ENCODE results near the gene PAPPA. TPM values are rescaled to one million over a fixed set of nuclear protein-coding genes. Genes with fewer than 3 reads are reported as not detected.

PAPPA gene
- total and polyA plus RNA-seq, 8 donors: 0.45 to 11.7 (median 1.9) TPM

DNA sequence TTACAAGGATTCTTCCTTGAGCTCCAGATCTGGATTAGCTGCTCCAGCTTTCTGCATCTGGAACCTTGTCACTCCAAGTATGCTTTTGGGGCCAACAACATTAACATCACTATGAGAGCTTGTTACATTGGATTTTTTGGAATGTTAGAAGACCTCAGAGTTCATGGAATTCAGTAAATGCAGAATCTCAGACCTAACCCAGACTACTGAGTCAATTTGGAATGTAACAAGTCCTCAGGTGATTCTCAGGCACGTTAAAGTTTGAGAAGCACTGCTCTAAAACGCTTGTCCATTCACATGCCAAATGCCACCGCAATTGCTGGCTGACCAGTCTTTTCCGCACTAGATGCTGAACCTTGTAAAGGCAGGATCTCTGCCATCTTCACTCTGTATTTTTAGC lies 282.1 kb downstream of the PAPPA start:
- Histone ChIP-seq H3K36me3 (peaks cover 0 to 8% (median 5%) of the 10 kb centered on the region in 4 donors), H3K27me3 (no peaks in the 10 kb centered on the region), H3K27ac (no peak overlapping the region), H3K4me1 (no peaks in the 10 kb centered on the region), H3K4me3 (no peak overlapping the region), H3K9me3 (no peaks in the 10 kb centered on the region)
- intact Hi-C loops (cut with DNase I; ENCODE audit: low total_unique reads): no loop called here
- no peak for DNase-seq
- 54 to 65% (median 58%) methylated on average over 4 of the region's 4 CpGs for WGBS, 5 donors
- TF ChIP-seq, protein P1, sequence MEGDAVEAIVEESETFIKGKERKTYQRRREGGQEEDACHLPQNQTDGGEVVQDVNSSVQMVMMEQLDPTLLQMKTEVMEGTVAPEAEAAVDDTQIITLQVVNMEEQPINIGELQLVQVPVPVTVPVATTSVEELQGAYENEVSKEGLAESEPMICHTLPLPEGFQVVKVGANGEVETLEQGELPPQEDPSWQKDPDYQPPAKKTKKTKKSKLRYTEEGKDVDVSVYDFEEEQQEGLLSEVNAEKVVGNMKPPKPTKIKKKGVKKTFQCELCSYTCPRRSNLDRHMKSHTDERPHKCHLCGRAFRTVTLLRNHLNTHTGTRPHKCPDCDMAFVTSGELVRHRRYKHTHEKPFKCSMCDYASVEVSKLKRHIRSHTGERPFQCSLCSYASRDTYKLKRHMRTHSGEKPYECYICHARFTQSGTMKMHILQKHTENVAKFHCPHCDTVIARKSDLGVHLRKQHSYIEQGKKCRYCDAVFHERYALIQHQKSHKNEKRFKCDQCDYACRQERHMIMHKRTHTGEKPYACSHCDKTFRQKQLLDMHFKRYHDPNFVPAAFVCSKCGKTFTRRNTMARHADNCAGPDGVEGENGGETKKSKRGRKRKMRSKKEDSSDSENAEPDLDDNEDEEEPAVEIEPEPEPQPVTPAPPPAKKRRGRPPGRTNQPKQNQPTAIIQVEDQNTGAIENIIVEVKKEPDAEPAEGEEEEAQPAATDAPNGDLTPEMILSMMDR (IDR thresholded peaks at IDR 0.05): no peak
- no peak for TF ChIP-seq POLR2AphosphoS5 (IDR thresholded peaks at IDR 0.05)
- TF ChIP-seq EP300 (IDR thresholded peaks at IDR 0.05): no peak
- TF ChIP-seq POLR2A (IDR thresholded peaks at IDR 0.05): no peak

DNA sequence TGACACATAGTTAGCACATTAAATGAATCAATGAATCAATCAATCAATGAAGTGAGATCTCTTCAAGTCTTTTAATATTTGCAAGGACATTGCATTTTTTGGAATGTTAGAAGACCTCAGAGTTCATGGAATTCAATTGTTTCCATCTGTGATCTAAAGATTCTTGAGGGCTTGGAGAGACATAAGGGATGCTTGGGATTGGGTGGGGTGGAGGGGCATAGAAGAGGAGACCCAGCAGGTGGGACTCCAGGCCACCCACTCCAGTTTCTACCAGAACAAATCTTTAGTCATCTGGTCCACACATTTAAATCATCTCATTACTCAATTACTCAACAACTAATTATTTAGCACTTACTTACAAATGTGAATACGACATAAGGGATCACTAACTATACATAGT lies 282.5 kb downstream of the PAPPA start:
- Histone ChIP-seq H3K4me1 (no peaks in the 10 kb centered on the region), H3K4me3 (no peak overlapping the region), H3K27ac (no peak overlapping the region), H3K27me3 (no peaks in the 10 kb centered on the region), H3K36me3 (peaks cover 0 to 10% (median 5%) of the 10 kb centered on the region in 4 donors), H3K9me3 (no peaks in the 10 kb centered on the region)
- intact Hi-C loops (cut with DNase I; ENCODE audit: low total_unique reads): no loop called here
- TF ChIP-seq POLR2A (IDR thresholded peaks at IDR 0.05) (no peak), EP300 (IDR thresholded peaks at IDR 0.05) (no peak), POLR2AphosphoS5 (IDR thresholded peaks at IDR 0.05) (no peak)
- TF ChIP-seq, protein P1 (IDR thresholded peaks at IDR 0.05): no peak
- DNase-seq: no peak
- 81 to 92% (median 89%) methylated on average over 1 of the region's 1 CpG for WGBS, 5 donors

GRCh38 chr9:116437411-116438370 lies 284.1 kb downstream of the PAPPA start:
- Histone ChIP-seq H3K4me1 (no peaks in the 10 kb centered on the region), H3K27ac (no peak overlapping the region), H3K27me3 (no peaks in the 10 kb centered on the region), H3K36me3 (peaks cover 0 to 18% (median 5%) of the 10 kb centered on the region in 4 donors), H3K4me3 (no peak overlapping the region), H3K9me3 (no peaks in the 10 kb centered on the region)
- intact Hi-C loops (cut with DNase I; ENCODE audit: low total_unique reads): no loop called here
- 86 to 98% (median 89%) methylated on average over 10 to 11 of the region's 11 CpGs for WGBS, 5 donors
- TF ChIP-seq POLR2AphosphoS5 (IDR thresholded peaks at IDR 0.05): no peak
- TF ChIP-seq EP300 (IDR thresholded peaks at IDR 0.05): no peak
- TF ChIP-seq, protein P1 (IDR thresholded peaks at IDR 0.05): no peak
- TF ChIP-seq POLR2A (IDR thresholded peaks at IDR 0.05): no peak
- no peak for DNase-seq

GRCh38 chr9:116442528-116442927 lies 288.9 kb downstream of the PAPPA start:
- Histone ChIP-seq H3K27ac (no peak overlapping the region), H3K4me1 (no peaks in the 10 kb centered on the region), H3K4me3 (no peak overlapping the region), H3K9me3 (no peaks in the 10 kb centered on the region), H3K36me3 (peaks cover 0 to 18% (median 5%) of the 10 kb centered on the region in 4 donors), H3K27me3 (no peaks in the 10 kb centered on the region)
- DNase-seq: no peak
- TF ChIP-seq POLR2A (IDR thresholded peaks at IDR 0.05) (no peak), EP300 (IDR thresholded peaks at IDR 0.05) (no peak), POLR2AphosphoS5 (IDR thresholded peaks at IDR 0.05) (no peak)
- TF ChIP-seq, protein P1 (IDR thresholded peaks at IDR 0.05): no peak
- intact Hi-C loops (cut with DNase I; ENCODE audit: low total_unique reads): no loop called here
